GM21576 (cell line): Measurements from ENCODE around the gene SRSF6.
"Not testable (repeated sequence)": the region's sequence is repeated elsewhere in the genome, so short reads cannot be mapped to it uniquely, and the experiment has no call there.

Source experiments
- ATAC-seq: cut with Tn5 transposase; IDR thresholded peaks from one replicate; pipeline ENCODE4 v1.9.1; 2021; ENCODE audit warnings: mild to moderate bottlenecking, moderate library complexity; ENCODE audit not compliant: unreplicated experiment

Gene SRSF6

DNA sequence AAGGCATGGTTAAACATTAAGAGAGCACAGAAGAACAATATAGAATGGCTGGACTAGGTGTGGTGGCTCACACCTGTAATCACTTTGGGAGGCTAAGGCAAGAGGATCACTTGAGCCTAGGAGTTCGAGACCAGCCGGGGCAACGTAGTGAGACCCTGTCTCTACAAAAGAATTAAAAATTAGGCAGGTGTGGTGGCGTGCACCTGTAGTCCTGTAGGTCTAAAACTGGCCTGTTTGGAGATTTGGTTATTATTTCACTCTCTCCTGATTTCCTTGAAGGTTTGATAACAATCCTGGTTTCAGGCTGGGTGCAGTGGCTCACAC is 15.6 kb downstream of the SRSF6 start:
- ATAC-seq: no peak

DNA sequence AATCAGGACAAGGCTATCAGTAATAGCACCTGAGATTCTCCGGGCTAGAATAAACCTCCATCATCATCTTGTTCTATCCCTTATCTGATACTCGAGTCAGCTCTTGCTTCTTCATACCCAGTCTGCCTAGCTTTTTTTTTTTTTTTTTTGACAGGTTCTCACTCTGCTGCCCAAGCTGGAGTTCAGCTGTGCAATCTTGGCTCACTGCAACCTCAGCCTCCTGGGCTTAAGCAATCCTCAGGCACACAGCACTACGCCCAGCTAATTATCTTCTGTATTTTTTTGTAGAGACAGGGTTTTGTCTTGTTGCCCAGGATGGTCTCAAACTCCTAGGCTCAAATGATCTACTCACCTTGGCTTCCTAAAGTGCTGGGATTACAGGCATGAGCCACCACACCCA is 19.5 kb downstream of the SRSF6 start:
- ATAC-seq: no peak

DNA sequence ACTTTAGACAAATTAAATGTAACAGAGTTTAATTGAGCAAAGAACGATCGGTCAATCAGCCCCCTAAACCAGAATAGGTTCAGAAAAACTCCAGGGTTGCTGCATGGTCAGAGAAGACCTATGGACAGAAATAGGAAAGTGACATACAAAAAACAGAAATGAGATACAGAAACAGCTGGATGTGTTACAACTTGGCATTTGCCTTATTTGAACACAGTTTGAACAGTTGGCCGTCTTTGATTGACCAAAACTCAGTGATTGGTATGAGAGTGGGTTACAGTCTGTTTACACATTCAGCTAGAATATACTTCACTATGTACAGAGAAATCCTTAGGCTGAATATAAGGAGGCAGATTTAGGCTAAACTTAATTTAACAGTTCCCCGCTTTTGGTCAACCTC is 19.9 kb downstream of the SRSF6 start:
- no peak for ATAC-seq

DNA sequence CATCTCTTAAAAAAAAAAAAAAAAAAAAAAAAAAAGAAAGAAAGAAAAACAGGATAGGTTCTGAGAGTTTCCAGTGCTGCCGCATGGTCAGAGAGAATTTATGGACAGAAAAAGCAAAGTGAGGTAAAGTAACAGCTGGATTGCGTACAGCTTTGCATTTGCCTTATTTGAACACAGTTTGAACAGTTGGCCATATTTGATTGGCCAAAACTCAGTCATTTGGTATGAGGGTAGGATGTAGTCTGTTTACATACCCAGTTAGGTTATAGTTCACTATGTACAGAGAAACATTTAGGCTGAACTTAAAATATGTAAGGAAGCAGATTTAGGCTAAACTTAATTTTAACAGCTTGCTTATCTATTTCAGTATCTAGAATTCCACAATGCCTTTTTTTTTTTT is 32.3 kb downstream of the SRSF6 start:
- no peak for ATAC-seq

DNA sequence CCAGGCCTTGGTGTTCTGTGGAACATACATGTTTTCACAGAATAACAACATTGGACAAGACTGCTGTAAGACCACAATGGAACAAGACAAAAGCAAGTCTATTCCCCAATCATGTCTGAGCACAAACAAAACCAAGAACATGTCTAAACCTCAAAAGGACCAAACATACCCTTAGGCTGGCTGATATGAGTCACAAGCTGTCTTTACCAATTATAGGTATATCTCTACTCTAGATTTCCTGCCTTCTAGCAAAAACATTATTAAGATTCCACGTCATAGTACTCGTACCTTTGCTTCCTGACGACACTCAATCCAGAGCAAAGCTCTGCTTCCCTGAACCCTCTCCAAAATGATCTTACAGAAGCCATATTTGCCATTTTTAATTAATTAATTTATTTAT is 34.4 kb downstream of the SRSF6 start:
- ATAC-seq: peak; percentile 93

DNA sequence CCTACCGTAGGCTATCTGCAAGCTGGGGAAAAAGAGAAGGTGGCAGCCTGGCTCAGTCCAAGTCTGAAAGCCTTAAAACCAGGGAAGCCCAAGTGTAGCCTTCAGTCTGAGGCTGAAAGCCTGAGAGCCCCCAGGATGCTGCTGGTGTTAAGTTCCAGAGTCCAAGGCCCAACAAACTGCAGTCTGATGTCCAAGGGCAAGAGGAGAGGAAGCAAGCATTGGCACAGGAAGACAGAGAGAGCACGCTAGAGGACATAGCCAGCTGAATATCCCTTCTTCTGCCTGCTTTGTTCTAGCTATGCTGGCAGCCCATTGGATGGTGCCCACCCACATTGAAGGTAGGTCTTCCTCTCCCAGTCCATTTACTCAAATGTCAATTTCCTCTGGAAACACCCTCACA is 37.7 kb downstream of the SRSF6 start:
- no peak for ATAC-seq

DNA sequence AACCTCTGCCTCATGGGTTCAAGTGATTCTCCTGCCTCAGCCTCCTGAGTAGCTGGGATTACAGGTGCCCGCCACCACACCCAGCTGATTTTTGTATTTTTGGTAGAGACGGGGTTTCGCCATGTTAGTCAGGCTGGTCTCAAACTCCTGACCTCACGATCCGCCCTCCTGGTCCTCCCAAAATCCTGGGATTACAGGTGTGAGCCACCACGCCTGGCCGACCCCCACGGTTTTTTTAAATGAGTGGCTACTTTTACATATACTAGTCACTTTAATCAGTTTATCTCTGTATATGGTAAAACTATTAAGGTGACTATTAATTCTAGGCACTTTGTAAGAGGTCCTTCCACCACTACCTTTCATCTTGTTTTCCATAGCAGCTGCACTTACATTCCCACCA is 44.3 kb downstream of the SRSF6 start:
- not testable (repeated sequence) for ATAC-seq

DNA sequence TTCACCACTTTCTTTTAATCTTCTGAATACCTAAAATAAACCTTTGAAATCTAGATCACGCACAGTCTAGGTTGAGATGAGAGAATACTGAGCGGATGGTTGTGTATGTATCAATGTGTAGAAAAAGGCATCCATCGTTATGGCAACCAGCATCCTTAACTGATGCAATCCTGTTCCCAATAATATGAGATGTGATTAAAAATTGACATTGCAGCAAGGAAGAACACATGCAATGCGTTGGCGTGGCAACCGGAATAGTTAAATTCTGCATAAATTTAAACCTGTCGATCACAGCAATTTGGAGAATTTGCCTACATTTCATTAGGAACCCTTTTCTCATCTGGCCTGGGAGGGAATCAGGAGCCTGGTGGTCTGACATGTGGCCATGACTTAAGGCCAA is 48.5 kb downstream of the SRSF6 start:
- ATAC-seq: no peak

DNA sequence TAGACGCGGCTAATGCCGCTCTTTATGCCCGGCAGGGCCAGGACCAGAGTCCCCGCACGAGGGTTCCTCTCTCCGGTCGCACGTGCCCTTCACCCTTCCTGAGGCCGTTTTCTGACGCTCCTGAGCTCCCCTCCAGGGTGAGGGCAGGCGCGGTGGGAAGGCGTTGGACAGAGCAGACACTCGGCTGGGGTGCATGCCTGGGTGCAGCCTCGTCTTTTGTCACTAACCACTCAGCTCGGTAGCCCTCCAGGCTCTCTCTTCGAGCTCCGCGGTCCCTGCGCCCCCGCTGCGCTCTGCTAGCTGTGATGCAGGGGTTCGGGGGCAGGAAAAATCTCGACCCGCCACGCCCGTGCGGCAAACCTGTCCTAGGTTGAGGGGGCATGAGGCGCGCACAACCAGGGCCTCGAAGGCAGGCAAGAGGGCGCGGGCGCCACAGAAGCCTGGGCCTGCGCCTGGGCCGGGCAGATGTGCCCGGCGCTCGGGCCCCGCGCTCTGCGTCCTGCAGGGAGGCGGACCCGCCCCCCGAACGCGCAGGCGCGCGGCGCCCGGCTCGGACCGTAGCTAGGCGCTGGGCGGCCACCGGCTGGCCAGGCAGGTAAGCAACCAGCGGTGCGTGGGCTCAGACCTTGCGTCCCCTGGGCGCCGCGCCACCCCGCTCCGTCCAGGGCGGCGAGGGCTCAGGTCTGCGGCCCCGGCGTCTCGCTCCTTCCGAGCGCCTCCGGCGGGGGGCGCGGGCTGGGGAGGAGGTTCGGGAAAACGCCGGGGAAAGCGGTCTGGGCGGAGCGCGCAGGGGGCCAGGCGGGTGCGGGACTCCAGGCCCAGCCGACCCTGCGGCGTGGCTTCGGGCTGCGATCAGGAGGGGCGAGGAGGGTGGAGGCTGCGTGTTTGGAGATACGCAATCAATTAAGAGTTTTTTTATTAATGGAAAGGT is 49.7 kb downstream of the SRSF6 start, which contains the start of gene L3MBTL1:
TSS of gene L3MBTL1 (plus strand) at position 548 of the 931 bp plus-strand sequence. CDS start 5,807 bp downstream, outside the sequence.
- ATAC-seq: no peak

DNA sequence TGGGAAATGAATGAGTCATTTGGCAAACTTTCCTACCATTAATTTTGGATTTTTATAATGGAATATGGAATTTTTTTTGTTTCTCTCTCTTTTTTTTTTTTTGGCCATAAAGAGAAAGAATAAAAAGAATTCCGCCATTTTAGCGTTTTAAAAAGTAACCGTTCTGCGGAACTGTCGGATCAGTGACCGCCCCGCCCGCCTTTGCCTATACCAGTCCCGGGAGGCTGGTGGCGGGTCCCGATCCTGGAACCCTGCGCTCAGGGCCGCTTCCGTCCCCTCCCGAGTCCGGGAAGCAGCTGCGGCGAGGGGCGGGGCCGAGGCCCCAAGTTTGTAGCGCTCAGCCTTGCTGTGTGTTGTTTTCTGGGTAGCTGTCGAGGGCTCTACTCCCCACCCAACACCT is 50.4 kb downstream of the SRSF6 start:
- no peak for ATAC-seq

DNA sequence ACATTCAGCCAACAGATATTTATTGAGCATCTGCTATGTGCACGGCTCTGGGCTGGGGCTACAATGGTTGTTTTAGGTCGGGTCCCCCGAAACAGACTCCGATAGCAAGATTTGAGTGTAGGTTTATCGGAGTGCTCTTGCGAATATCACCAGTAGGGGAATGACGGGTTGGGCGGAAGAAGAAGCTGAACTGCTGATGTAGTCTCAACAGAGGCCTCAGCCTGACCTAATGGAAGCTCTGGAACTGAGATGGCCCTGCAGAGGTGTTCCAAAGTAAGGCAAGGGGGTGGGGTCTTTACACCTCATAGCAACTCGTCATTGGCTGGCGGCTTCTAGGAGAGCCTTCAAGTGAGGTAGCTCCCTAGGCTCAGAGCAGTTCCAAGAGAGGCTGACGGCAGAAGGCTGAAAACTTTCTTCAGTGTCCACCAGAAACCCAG is 50.9 kb downstream of the SRSF6 start:
- ATAC-seq: no peak

DNA sequence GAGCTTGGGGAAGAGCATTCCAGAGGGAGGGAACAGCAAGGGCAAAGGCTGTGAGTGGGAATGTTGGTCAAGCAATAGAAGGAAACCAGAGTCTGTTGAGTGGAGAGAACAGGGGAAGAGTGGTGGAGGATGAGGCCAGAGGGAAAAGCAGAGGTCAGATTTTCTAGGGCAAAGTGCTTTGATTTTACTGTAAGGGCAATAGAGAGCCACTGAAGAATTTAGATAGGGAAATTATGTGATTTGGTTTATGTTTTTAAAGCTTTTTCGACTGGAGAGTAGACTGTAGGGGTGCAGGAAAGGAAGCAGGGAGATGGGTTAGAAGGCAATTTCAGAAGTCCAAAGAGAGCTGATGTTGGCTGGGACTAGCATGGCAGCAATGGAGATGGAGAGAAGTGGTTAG is 54.2 kb downstream of the SRSF6 start:
- ATAC-seq: no peak

DNA sequence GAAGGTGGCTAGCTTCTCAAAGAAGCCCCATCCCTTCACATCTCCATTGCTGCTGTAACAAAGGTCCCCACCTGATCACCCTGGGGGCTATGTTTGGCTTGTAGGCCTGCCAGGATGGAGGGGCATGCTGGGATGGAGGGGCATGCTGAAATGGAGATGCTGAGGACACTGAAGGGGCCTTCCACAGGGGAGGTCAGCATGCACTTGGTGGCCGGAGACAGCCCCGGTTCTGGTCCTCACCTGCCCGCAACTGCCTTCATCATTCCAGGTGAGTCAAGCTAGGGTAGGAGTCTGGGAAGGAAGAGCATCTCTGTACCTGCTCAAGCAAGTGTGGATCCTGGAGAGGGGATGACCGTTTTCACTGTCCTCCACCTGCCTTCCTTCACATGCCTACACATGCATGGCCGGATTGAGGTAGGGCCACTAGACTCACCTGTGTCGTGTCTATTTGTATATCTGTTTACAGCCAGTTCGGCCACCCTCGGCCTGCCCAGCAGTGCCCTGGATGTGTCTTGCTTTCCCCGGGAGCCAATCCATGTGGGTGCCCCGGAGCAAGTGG is 55.8 kb downstream of the SRSF6 start:
- no peak for ATAC-seq
